ENCODE measurements around the gene DNAH11. TPM values are rescaled to one million over a fixed set of nuclear protein-coding genes. Genes with fewer than 3 reads are reported as not detected.

The DNAH11 gene
- total and polyA plus RNA-seq, 2 of the 13 experiments (the other 11 are each of a cell fraction or from before 2014, with no cell fraction given) = not detected

GRCh38 chr7:21912305-21912704, 369.5 kb downstream of the DNAH11 start:
- in situ Hi-C loops (cut with HindIII; ENCODE audit: extremely low pct_ligation_motif_present, low pct_unique_long_range_greater_than_20kb) = no loop called here

GRCh38 chr7:21912931-21913780, 370.3 kb downstream of the DNAH11 start:
- WGBS (ENCODE audit: low lambda C conversion rate) = 32% methylated on average over 8 of the region's 8 CpGs
- CTCF ChIA-PET (ENCODE audit: low intra/inter-chr PET ratio, low total read pairs) = no interaction called here
- POLR2A ChIA-PET = no interaction called here
- in situ Hi-C loops (cut with HindIII; ENCODE audit: extremely low pct_ligation_motif_present, low pct_unique_long_range_greater_than_20kb) = no loop called here
- no peak overlapping the region for H2AFZ ChIP-seq (ENCODE audit: low read length)
- no peak overlapping the region for H3K27ac ChIP-seq (ENCODE audit: extremely low read length, insufficient read depth, low read length)
- H3K4me2 ChIP-seq (ENCODE audit: low read depth, low read length) = no peak overlapping the region
- H3K9ac ChIP-seq (ENCODE audit: insufficient read depth, low read depth, low read length) = no peak overlapping the region
- no peaks in the 10 kb centered on the region for H4K20me1 ChIP-seq (ENCODE audit: insufficient read depth, low read length)
- ATAC-seq (no peak), FAIRE-seq (no peak), DNase-seq (ENCODE audit: low spot score) (no peak)
- BruUV-seq (replicated peaks) = no TSS peak
- H3K9me3 ChIP-seq (ENCODE audit: low read length) = no peaks in the 10 kb centered on the region
- H3K27me3 ChIP-seq (ENCODE audit: control insufficient read depth in 1 of 2, insufficient read depth in 2 of 2, low read length in 2 of 2) = peaks cover 2 to 7% of the 10 kb centered on the region in 2 experiments; a peak in 1 of 5 replicates
- H3K4me1 ChIP-seq (ENCODE audit: insufficient read depth, low read length) = no peaks in the 10 kb centered on the region
- no peak overlapping the region for H3K4me3 ChIP-seq (replicated peaks in 1 of 3; ENCODE audit: insufficient read depth in 1 of 3, low read depth in 2 of 3, low read length in 3 of 3)
- no peaks in the 10 kb centered on the region for H3K79me2 ChIP-seq (ENCODE audit: insufficient read depth, low read length)
- intact Hi-C loops (cut with micrococcal nuclease; ENCODE audit: unreplicated experiment) = no loop called here
- H3K36me3 ChIP-seq (replicated peaks in 1 of 2; ENCODE audit: control insufficient read depth in 1 of 2, insufficient read depth in 2 of 2, low read length in 2 of 2) = no peaks in the 10 kb centered on the region
- TF ChIP-seq PRDM15 (CRISPR knock-in tag; IDR thresholded peaks at IDR 0.05) = no peak
- no peak for TF ChIP-seq PATZ1 (CRISPR knock-in tag; IDR thresholded peaks at IDR 0.05)
- TF ChIP-seq, protein P1, sequence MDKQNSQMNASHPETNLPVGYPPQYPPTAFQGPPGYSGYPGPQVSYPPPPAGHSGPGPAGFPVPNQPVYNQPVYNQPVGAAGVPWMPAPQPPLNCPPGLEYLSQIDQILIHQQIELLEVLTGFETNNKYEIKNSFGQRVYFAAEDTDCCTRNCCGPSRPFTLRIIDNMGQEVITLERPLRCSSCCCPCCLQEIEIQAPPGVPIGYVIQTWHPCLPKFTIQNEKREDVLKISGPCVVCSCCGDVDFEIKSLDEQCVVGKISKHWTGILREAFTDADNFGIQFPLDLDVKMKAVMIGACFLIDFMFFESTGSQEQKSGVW (CRISPR knock-in tag; IDR thresholded peaks at IDR 0.05; ENCODE audit: borderline replicate concordance) = no peak
- TF ChIP-seq ZNF780A (CRISPR knock-in tag; IDR thresholded peaks at IDR 0.05) = no peak

More at GRCh38 chr7:21912305-21912704, 369.5 kb downstream of the DNAH11 start:
- Histone ChIP-seq H3K9me3 (ENCODE audit: low read length) (no peaks in the 10 kb centered on the region), H3K4me1 (ENCODE audit: insufficient read depth, low read length) (no peaks in the 10 kb centered on the region), H3K36me3 (replicated peaks in 1 of 2; ENCODE audit: control insufficient read depth in 1 of 2, insufficient read depth in 2 of 2, low read length in 2 of 2) (no peaks in the 10 kb centered on the region), H3K4me2 (ENCODE audit: low read depth, low read length) (no peak overlapping the region), H2AFZ (ENCODE audit: low read length) (no peak overlapping the region), H3K9ac (ENCODE audit: insufficient read depth, low read depth, low read length) (no peak overlapping the region), H4K20me1 (ENCODE audit: insufficient read depth, low read length) (no peaks in the 10 kb centered on the region), H3K79me2 (ENCODE audit: insufficient read depth, low read length) (no peaks in the 10 kb centered on the region), H3K27me3 (ENCODE audit: control insufficient read depth in 1 of 2, insufficient read depth in 2 of 2, low read length in 2 of 2) (peaks cover 2 to 14% of the 10 kb centered on the region in 2 experiments; a peak in 1 of 5 replicates), H3K27ac (ENCODE audit: extremely low read length, insufficient read depth, low read length) (no peak overlapping the region), H3K4me3 (replicated peaks in 1 of 3; ENCODE audit: insufficient read depth in 1 of 3, low read depth in 2 of 3, low read length in 3 of 3) (no peak overlapping the region)
- TF ChIP-seq ZNF430 (CRISPR knock-in tag; IDR thresholded peaks at IDR 0.05) = no peak
- TF ChIP-seq, protein P2, sequence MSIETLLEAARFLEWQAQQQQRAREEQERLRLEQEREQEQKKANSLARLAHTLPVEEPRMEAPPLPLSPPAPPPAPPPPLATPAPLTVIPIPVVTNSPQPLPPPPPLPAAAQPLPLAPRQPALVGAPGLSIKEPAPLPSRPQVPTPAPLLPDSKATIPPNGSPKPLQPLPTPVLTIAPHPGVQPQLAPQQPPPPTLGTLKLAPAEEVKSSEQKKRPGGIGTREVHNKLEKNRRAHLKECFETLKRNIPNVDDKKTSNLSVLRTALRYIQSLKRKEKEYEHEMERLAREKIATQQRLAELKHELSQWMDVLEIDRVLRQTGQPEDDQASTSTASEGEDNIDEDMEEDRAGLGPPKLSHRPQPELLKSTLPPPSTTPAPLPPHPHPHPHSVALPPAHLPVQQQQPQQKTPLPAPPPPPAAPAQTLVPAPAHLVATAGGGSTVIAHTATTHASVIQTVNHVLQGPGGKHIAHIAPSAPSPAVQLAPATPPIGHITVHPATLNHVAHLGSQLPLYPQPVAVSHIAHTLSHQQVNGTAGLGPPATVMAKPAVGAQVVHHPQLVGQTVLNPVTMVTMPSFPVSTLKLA (IDR thresholded peaks at IDR 0.05) = peak; percentile 63
- ATAC-seq (no peak), DNase-seq (ENCODE audit: low spot score) (no peak), FAIRE-seq (no peak)
- WGBS (ENCODE audit: low lambda C conversion rate) = 27% methylated on average over 7 of the region's 7 CpGs
- intact Hi-C loops (cut with micrococcal nuclease; ENCODE audit: unreplicated experiment) = no loop called here
- ChIA-PET POLR2A (no interaction called here), CTCF (ENCODE audit: low intra/inter-chr PET ratio, low total read pairs) (no interaction called here)
- BruUV-seq (replicated peaks) = no TSS peak

All from HepG2 (cell line).